TTC549 (cell line): ENCODE measurements around the gene PFN2.
A peak's percentile ranks its signal among the peaks of the same experiment; 100 is the strongest.
"Not testable (repeated sequence)": the region's sequence is repeated elsewhere in the genome, so short reads cannot be mapped to it uniquely, and the experiment has no call there.

Experiments
- FAIRE-seq: peaks from 2 replicates; lab custom pipeline; 2012; peaks lifted over from hg19 to GRCh38; lab: Jason Lieb, UNC

The PFN2 gene, protein sequence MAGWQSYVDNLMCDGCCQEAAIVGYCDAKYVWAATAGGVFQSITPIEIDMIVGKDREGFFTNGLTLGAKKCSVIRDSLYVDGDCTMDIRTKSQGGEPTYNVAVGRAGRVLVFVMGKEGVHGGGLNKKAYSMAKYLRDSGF

DNA sequence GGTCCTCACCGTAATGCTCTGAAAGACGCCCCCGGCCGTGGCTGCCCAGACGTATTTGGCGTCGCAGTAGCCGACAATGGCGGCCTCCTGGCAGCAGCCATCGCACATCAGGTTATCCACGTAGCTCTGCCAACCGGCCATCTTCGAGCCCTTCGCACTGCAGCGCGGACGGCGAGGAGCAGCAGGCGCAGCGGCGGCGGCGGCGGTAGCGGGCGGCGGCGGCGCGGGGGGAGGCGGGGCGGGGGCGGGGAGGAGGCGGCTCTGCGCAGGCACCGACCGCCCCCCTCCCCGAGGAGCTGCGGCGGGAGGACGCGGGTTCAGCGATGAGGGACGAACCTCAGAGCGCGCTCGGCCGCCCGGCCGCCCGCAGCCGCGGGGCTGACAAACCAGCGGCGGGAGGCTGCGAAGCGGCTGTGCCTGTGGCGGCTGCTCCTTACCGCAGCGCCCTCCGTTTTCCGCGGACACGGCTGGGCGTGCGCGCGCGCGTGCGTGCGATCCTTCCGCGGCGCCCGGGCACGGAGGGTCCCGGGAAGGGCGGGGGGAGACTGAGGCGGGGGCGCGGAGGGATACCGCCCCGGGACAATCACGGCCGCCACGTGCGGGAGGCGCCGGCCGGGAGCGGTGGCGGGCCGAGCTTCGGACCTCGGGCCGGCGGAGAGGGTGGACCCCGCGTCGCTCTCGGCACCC, at the start of gene PFN2:
TSS of gene PFN2 (minus strand) at position 180 of the 687 bp plus-strand sequence. CDS start at position 141, 39 bp downstream.
- no peak for FAIRE-seq

DNA sequence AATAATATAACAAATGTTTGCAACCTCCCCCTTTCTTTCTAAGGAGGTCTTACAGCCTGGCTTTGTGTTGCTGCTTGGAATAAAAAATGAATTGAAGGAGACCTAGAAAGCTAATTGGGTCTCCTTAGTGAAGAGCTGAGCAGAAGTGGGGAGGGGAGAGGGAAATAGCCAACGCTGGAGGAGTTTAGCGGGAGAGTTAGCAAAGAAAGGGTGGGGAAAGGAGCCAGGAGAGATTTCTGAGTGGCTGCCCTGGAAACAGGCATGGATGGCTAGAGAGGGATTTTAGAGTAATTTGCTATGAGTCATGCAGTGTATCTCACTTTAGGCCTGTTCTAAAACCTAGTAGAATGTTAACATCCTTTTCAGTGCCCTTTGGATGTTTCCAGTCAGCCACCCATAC, 45.2 kb upstream of the PFN2 start:
- no peak for FAIRE-seq

DNA sequence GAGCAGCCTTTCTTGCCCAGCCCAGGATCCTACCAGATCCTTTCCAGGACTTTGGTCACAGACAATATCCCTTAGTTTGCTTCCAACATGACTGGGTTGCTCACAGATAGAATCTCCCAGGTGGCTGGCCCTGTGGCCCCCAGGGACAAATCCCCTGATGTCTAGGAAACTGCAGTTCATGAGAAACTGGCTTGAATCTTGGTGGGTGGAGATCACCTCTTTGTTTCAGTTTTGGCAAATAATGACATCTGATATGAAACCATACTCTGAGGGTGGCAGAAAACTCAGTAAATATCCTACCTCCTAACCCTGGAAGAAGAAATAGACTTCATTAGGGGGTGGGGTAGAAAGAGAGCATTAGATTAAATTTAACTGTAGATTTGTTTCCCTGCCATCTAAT, 44.1 kb upstream of the PFN2 start:
- no peak for FAIRE-seq

DNA sequence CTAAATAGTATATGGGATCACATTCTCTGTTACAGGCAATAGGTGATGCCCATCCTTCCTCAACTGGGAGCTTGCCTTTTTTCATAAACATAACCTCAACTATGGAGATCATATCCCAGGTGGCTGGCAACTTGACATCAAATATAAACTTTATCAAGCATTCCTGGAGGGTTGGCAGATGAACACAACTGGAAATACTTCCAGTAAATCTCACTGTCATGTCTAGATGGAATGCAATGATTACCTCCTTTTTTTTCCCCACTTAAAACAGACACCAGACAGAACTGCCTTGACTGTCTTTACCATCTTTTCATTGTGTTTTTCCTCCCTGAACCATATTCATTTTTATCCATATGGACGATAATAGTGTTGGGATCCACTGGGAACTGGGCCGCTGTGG, 43.1 kb upstream of the PFN2 start:
- no peak for FAIRE-seq

DNA sequence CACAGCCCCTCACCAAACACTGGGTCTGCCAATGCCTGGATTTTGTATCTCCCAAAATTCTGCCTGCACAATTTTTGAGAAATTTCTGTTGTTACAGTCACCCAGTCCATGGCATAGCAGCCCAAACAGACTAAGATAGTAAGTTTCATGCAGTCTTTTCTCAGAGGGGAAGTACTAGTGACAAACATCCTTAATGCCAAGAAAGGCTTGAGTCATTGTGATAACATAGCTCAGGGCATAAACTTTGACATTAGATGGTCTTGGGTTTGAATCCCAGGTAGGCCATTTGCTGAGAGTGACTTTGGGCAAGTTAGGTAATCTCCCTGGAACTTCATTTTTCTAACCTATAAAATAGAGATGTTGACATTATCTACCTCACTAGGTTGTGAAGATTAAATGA, 36.1 kb upstream of the PFN2 start:
- no peak for FAIRE-seq

DNA sequence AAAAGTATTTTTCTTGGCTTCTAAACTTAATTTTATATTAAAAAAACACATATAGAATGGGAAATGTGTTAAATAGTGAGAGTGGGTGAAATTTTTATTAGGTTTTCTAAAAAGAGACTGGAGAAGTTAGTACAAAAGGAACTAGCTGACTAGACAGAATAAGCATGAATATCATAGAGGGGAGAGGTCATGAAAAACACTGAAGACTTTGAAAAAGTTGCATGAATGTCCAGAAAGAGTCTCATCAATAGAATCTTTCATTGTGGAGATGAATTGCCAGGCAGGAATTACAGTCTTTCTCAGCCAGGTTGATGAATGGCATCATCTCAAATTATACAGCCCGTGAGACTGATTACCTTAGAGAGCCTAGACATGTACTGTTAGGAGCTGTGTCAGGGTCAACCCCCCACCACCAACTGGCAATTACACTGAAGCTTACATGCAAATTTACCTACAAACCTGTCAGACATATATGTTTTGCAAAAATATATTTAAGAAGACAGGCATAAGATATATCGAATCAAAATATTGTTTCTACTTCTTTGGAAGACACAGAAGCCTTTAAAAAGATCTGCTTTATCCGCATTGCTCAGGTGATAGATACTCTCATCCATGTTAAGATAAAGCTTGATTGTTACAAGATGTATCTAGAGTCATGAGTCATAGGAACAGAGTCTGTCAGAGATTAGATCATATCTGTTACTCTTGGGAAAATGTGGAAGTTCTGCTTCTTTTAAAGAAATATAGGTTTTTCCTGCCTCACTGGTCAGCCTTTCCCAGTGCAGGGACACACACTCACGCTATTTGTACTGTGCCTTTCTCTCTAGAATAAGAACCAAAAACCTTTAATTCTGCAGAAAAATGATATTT, 34.8 kb upstream of the PFN2 start:
- no peak for FAIRE-seq

DNA sequence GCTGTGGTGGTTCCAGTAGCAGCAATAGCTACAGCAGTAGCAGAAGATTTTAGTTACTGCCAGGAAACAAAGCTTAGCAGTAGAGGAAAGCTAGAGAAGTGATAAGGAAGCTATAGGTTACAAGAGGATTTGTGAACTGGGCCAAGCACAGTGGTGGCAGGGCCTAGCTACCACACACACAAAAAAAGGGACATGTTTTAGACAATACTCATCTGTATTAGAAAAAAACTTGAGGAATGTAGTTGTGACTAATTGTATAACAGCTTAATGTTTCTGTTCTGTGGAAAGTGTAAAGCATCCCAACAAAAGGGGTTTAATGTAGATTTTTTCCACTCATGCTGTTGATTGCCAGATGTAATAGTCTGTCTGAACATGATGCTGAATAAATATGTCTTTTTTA, 29.9 kb upstream of the PFN2 start:
- FAIRE-seq = no peak

DNA sequence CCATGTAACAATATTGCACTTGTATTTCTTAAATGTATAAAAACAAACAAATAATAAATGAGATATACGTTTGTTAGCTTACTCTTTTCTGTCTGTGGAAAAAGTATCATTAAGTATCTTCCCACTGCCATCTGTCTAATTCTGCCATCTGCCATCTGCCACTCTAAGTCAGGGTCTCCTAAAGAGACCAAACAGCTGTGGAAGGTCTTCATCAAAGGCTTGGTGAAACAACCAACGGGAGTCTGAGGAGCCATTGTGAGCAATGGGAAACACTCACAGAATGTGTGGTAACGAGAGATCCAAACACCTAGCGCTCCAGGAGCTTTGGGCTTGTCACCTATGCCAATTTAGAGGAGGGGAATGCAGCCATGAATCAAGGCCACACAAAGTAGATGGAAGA, 28.7 kb upstream of the PFN2 start:
- FAIRE-seq = no peak

DNA sequence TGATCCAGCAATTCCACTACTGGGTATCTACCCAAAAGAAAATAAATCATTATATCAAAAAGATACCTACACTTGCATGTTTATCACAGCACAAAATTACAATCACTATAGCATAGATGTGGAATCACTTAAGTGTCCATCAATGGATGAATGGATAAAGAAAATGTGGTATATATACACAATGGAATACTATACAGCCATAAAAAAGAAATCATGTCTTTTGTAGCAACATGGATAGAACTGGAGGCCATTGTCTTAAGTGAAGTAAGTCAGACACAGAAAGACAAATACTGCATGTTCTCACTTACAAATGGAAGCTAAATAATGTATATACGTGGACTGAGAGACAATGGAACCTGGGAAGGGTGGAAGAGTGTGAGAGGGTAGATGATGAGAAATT, 28.3 kb upstream of the PFN2 start:
- no peak for FAIRE-seq

DNA sequence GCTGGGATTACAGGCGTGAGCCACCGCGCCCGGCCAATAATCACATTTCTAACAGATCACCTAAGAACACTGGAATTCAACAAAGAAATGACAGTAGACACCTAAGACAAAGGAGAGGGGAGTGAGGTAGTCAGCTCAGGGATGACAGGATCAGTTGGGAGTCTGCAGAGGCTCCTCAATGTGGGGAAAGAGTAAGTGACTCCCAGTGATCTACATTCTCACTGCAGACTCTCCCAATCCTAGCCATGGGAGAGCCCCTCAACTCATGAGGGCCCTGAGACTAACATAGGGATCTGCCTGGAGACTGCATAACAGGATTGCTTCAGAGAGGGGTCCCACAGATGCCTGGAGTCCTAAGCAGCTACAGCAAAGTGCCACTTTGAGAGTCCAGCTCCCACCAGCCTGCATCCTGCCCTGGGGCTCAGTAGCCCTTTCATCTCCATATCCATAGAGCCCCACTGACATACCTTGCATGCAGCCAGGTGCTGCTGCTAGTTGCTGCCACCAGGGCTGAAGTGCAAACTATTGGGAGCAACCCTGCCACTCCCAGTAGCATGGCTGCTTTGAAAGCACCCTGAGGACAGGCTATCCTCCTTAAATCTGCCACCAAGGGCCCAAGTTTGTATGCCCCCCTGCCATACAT, 21.8 kb upstream of the PFN2 start:
- no peak for FAIRE-seq

DNA sequence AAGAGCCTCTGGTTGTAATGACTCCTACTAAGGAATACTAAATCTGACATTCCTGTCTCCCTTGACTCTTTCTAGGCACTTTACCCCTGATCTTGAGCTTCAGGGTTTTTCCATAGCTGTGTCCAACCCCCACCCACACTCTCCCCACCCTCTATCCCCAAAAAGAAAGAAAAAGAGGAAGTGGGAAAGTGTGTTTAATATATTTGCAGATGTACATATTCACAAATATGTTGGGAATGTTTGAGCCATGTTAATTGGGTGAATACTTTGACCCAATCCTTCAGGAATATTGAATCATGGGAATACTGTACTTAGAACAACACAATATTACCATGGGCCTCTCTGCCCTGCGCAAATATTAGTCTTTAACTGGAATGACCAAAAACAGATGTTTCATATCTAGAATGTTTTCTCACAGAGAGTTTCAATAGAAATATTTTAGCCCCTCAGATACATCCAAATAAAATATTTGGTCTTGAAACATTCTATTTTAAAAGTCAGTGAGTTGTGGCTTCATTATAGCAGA, 19.8 kb upstream of the PFN2 start:
- no peak for FAIRE-seq

DNA sequence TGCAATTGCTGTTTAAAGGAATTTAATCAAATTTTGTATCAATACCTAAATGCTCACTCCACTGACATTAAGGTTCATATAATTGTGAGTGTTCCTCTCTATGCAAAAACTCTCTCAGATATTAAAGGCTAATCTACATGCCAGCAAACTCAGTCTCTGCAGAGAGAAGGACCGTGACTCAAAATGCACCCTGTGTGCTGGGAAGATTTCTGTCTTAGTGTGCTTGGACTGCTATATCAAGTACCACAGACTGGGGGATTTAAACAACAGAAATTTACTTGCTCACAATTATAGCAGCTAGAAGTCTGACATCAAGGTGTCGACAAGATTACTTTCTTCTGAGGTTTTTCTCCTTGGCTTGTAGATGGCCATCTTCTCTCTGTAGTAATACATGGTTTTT, 18.6 kb upstream of the PFN2 start:
- no peak for FAIRE-seq

DNA sequence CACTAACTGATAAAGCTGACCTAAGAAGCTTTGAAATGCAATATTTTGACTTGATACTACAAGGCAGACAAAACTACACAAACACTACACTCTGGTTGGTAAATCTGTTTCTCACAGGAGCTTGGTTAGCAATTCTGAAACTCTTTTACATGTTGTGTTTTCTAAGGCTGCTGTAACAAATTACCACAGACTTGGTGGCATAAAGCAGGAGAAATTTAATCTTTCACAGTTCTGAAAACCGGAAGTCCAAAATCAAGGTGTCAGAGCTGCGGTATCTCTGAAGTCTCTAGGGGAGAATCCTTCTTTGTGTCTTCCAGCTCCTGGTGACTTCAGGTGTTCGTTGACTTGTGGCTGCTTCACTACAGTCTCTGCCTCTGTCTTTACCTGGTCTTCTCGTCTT, 12.9 kb upstream of the PFN2 start:
- FAIRE-seq = no peak

DNA sequence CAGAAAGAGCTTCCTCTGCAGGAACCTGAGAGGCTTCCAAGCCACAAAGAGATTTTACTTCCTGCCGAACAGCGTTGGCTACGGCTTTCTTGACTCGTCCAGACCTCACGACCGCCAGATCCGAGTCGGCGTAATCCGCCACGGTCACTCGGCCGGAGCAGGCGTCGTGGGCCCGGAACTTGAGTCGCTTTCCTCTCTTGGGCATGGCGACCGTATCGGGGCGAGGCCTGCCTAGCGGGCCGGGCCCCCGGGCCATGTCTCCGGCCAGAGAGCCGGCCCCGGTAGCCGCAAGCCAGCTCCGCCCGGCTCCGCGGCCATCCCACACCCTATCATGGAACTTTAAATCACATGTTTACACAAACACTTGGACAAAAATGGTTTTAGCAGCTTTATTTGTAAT, 12.4 kb upstream of the PFN2 start:
- not testable (repeated sequence) for FAIRE-seq

DNA sequence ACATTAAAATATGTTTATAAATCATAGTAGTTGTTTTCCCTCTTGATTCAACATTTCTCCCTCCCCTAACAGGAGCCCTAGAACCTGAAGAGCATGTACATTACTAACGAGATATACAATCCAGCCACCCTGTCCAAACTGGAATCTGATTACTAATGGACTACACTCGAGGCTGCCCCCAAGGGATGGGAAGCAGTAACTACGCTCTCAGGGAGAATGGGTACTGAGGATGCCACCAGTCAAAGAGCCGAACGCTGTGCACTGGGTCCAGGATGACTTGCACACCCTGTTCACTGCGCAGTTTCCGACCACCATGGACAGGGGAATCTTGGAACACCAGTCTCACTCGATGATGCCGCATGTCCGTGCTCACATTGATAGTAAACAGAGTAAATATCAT, 11.3 kb upstream of the PFN2 start:
- peak; percentile 95 for FAIRE-seq

DNA sequence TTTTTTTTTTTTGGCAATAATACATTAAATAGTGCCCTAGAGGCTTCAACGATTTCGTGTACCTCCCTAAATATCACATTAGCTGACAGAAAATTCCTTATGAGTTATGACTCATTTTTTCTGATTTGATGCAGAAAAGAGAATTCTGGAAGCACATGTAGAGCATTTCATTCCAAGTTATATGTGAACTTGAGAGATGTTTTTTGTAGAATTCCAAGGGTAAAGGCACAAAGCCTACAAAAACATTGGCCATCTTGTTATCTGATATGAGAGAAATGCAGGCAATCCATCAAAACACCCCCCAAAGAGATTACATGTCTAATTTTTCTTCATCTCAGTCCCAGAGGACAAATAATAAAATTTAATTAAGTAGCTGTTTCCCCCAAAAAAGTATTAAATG, 6.7 kb upstream of the PFN2 start:
- FAIRE-seq = no peak

DNA sequence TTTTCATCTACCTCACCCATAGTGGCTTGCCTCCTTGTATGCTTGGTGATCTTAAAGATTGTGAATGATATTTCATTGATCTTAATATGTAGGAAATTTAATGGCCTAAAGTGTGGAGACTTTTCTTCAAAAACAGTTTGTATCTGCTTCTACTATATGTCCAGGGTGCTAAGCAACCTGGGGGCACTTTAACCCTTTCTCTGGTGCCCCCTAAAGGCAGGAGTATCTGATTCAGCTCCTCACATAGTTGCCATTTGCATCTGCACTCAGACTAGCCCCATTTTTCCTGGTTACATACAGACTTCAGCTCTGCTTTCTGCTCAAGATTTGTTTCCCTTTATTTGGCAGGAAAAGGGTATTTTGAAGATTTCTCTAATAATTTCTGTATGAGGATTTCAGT, 5.2 kb upstream of the PFN2 start:
- FAIRE-seq = no peak

DNA sequence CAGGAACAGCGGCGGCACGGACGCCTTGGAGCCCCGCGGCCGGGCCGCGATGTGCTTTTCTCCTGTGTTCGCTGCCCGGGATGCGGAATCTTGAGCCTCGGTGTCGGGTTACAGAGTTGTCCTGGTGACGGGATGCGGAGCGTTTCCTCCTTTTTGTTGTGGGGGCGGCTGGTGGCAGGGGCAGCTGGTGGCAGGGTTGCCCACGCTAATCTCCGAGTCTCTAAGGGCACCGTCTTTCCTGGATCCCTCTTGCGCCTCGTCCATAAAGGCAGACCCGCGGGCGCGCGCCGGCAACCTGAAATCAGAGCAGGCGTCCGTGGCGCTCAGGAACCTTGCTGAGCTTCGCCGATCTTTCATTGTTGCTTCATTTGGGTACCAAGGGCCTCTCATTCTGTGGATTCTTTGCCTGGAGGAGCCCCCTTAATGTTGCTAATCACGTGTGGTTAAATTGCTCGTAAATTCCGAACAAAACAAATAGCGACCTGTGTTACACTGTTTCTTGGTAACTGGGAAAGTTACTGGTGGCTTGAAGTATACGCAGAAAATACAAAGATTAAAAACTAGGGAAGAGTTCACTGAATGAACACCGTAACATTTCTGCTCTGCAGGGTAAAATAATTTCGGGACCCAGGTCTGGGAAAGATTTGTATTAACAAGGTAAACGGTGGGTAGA, 844 bp upstream of the PFN2 start:
- no peak for FAIRE-seq

DNA sequence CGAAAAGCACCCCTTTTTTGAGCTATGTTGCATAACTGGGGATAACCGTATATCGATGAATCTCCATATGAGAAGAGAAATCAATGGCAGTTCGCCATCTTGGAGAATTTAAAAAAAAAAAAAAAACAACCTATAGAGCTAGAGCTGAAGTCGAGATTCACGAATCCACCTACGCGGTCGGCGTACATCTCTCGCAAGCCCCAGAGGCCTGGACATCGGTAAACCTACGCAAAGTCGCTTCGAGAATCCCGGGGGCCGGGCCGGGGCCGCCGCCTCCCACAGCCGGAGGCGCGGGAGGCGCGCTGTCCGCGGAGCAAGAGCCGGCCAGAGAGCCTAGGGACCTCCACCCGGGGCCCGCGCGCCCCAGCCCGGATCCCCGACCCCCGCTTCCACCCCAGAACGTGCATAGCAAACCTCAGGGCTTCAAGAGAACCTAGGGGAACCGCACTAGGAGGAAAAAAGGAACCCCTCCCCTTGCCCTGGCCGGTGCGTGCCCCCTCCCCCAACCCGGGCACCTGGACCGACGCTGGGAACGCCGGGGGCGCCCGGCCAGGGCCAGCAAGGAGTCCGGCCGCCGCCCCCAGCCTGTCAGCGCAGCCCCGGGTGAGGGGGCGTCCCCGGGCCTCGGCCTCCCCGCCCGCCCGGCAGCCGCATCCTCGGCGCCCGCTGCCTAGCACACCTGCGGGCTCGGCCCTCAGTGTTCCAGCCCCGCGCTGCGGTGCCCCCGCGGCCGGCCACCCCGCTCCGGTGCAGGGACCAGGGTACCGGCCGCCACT, 567 bp downstream of the PFN2 start:
- peak; percentile 15 for FAIRE-seq

DNA sequence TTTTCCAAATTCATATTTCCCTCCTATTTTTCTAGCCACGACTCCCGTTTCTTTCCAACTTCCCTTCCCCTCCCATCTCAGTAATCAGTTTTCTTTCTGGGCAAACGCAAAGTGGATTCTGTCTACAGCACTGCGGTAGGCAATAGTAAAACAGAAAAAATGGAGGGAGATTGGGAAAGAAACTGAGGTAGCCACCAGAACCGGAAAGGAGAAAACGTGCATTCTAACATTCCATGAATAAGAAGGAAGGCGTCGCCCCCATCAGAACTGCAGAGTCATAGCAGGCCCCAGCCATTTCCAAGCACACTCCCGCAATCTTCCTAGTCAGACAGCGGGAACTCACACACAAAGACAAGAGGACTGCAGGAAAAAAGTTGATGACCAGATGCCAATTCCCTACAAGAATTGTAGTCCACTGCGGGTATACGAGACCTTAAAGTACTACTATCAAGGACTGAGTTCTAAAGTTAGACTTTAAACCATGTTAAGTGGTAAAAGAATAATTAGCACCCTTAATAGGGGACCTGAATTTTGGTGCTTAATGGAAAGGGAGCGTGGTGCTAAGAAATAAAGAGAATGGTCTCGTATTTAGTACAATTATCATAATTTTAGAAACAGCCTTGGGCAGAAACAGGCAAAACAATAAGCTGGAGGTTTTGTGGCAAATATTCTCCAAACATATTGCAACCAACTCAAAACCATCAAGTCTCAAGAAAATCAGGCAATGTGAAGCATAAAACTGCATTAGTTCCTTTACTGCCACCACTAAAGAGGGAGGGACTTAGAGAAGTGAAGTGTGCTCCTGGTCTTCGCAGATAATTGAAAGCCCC, 1.4 kb downstream of the PFN2 start:
- peak; percentile 48 for FAIRE-seq

DNA sequence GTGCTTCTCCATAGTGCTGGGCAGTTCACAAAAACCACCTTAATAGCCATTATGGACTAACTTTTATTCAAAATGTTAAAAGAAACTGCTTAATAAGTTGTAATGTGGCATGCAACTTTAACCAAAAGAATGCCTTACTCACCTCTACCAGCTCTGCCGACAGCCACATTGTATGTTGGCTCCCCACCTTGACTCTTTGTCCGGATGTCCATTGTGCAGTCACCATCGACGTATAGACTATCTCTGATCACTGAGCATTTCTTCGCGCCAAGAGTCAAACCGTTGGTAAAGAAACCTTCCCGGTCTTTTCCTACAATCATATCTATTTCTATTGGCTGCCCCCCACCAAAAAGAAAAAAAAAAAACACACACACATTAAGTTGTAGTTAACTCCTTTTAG, 2.5 kb downstream of the PFN2 start:
- FAIRE-seq = no peak
